GM04504 (cell line): ENCODE measurements around the gene EIF5A.

Experiments
- DNase-seq: peaks from one replicate; pipeline ENCODE4 v3.0.0-alpha.2; 2012; ENCODE audit warnings: low read depth

The EIF5A gene

GRCh38 chr17:7306911-7307685 lies at the start of gene EIF5A:
Gene EIF5A, plus strand, starts transcription at chr17:7307628. Its CDS starts 2,008 bp downstream, at chr17:7309636.
- DNase-seq: peak; percentile 100

GRCh38 chr17:7258731-7259554 lies 48.5 kb upstream of the EIF5A start:
- DNase-seq: no peak

GRCh38 chr17:7259555-7259889 lies 47.9 kb upstream of the EIF5A start:
- no peak for DNase-seq

DNA sequence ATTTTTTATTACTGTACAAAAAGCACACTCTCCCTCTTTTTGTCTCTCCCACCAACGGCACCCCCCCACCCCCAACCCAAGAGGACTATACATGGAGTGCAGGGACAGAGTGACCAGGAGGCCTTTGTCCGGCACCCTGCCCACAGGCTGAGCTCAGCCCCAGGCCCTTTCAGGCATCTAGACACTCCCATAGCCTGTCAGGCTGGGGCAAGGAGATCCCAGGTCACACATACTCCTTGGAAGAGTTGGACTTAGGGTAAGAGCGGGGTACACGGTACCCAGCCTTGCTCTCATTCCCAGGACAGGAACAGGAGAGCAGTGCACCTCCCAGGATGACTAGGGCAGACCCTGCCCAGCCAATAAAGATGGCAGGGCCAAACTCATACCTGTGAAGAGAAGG lies 47.3 kb upstream of the EIF5A start:
- DNase-seq: no peak

DNA sequence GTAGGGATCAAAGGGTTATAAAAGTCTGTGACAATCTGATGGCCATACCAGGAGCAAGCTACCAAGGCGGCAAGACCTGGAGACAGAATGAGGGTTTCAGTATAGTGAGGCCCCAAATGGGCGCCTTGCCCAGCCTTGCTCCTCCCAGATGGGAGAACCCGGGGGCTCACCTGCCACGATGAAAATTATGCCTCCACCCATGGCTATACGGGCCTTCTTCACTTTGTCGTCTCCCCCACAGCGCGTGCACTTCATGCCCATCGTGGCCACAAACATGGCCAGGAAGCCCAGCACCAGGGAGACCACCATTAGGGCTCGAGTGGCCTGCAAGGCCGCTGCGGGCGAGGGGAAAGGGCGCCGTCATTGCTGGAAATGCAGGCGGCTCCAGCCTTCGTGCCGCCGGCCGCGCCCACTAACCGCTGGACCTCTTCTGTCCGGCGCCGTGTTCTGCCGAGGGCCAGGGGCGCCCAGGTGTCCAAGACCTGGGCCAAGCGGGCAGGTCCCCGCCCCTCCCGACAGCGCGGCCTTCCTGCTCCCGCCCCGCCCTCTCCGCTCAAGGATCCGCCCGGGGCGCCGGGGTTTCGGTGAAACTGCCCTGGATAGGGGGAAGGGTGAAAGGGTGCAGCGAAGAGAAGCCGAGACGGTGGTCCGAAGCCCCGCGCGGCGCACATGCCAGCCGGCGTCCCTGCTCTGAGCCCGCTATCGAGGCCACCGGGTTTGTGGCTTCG lies 46.6 kb upstream of the EIF5A start:
- no peak for DNase-seq

DNA sequence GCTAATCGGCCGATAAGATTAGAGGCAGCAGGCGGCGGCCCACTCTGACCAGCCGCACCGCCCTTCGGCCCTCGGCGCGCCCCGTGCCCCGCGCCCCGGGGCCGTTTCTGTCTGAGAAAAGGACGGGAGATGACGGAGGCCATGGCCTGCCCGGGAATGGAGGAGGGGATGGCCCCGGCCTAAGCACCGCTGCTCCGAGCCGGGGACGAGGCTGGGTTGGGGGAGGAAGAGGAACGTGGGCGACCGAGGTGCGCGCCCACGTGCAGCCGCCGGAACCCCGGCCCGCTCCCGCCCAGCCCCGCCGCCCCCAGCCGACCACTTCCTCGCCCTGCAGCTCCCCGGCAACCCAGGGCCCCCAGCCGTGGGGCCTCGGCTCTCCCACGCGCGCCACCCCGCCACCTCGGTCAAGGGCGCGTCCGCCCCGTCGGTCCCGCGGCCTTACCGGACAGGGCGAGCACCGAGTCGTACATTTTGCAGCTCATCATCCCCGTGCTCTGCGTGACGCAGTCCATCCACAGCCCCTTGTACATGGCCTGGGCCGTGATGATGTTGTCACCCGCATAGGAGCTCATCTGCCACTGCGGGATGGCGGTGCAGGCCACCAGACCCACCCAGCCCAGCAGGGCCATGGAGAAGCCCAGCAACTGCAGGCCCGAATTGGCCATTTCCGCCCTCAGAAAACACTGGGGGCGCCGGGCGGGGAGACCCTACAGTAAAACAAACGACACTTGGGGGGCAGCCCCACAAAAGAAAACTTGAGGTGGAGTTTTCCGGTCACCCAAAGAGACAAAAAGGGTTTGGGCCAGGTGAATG lies 45.8 kb upstream of the EIF5A start:
- no peak for DNase-seq

DNA sequence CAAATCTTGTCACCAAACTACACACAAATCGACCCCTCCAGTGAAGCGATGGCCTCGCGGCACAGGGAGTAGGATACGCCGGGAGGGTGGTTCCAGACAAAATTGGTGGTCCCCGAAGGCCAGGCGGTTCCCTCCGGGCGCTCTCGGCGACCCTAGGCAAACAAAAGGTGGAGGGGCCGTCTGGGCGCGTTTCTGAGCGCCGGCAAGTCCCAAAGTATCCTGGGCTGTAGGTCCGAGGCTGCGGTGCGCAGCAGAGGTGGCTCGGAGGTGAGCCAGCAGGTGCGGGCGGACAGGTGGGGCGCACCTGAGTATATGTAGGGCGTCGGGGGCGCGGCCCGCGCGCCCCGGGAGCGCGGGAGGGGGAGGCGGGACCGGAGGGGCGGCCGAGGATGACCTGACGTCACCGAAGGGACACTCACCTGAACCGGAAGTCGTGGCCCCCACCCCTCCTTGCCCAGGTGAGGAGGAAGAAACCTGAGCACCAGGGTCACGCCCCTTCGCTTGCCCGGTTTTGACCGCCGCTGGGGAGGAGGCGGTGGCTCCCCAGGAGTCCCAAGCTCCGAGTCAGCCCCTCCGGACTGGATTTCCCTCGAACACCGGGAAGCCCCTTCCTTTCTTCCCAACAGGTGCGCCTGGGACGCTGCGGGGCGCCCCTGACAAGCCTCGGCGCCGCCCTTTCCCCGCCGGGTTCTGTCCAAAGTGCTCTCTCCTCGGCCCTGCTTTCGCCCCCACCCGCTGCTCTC lies 45.1 kb upstream of the EIF5A start, which contains the start of gene CLDN7:
TSS of gene CLDN7 (minus strand) at position 287 of the 743 bp plus-strand sequence. CDS start 435 bp downstream, outside the sequence.
- no peak for DNase-seq

DNA sequence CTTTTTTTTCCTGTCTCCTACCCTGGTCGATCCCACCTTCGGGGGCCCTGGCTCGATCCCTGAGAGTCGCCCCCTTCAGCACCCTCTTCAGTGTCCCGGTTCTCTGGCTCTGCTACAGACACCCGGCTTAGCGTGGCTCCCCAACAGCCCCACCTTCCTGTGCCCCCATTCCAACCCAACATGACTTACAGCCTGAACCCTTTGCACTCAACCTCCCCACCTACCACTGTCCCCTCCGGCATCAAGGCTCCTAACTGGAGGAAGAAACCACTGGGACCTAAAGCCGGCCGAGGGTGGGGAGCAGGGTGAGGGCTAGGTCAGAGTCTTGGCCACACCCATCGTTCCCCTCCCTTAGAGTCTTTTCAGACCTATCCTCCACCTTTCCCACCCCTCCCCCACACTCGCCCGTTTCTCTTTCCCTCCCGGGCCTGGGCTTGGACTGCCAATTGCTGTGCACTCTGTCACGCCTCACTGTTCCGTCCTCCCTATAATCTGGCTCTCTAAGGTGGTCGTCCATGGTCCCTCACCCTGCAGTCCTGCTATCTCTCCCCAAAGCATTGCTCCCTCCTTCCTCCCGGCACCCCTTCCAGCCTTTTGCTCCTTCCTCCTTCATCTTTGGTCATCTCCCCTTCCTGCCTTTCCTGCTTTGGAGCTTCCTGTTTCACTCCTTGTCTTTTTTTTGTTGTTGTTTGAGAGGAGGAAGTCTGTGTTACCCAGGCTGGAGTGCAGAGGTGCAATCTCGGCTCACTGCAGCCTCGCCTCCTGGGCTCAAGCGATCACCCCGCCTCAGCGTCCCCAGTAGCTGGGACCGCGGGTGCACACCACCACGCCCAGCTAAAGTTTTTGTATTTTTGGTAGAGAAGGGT lies 44.3 kb upstream of the EIF5A start:
- DNase-seq: no peak

GRCh38 chr17:7263801-7264078 lies 43.7 kb upstream of the EIF5A start:
- no peak for DNase-seq

DNA sequence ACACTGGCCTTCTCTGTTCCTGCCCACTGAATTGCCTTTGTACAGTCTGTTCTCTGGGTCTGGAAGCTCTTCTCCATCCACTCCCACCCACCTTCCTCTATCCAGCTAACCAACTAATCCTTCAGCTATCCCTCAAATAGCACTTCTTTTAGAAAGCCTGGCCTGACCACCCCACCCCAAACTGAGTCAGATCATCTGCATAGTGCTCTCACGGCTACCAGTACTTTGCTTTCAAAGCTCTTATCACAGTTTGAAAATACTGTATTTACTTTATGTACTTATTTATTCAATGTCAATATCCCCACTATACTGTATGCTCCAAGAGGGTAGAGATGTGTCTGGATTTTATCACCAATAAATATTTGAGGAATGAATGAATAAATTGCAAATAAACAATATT lies 40.6 kb upstream of the EIF5A start:
- no peak for DNase-seq

DNA sequence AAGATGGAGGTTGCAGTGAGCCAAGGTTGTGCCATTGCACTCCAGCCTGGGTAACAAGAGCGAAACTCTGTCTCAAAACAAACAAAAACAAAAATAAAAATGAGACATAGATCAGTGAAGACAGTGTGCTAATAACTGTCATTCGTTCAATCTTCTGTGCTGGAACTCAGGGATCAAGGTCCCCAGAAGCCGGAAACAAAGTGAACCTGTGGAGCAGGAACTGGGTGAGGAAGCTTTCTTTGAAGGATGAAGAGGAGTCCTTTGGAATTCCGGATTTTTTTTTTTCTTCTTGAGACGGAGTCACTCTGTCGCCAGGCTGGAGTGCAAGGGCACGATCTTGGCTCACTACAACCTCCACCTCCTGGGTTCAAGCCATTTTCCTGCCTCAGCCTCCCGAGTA lies 28.0 kb upstream of the EIF5A start:
- no peak for DNase-seq

- peak; percentile 55 for DNase-seq
Observed at GRCh38 chr17:7280519-7281073, 26.8 kb upstream of the EIF5A start.

GRCh38 chr17:7281074-7281952 lies 26.1 kb upstream of the EIF5A start, which contains the start of gene SLC2A4:
Gene SLC2A4, plus strand, starts transcription at chr17:7281718. Its CDS starts 217 bp downstream, at chr17:7281935.
- peak; percentile 78 for DNase-seq

DNA sequence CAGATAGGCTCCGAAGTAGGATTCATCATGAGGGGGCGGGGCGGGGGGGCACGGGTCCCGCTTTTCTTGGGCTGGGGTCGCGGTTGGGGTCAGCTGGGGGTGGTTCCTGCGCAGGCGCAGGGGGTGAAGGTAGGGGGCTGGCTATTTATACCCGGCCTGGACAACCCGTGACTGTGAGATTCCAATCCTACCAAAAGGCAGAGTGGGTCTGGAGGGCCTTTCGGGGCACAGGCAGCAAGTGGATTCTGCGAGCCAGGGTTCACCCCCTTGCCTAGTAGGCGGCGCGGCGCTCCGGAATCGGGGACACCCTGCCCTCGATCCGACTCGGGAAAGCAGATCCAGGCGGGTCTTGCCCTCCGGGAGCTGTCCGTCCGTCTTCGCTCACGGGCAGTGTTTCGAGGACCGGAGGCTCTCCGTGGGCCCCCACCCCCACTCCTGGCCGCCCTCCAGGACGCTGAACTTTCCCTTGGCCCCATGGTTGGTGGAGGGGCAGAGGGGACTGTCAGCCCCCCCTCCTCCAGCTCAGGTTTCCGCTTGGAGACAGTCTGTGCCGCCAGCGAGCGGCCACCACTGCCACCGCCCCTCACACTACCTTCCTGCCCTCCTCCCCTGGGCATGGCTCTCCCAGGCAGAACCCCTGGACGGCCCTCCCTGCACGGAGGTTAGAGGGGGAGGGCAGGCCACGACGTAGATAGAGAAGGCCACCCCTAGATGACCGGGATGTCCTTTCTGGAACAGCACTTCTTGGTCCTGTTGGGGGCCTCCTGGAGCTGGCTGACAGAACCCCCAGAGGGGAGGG lies 25.3 kb upstream of the EIF5A start:
- no peak for DNase-seq

- no peak for DNase-seq
Observed at GRCh38 chr17:7282752-7283321, 24.6 kb upstream of the EIF5A start.

- no peak for DNase-seq
Observed at GRCh38 chr17:7283471-7284216, 23.8 kb upstream of the EIF5A start.

GRCh38 chr17:7284911-7285310 lies 22.5 kb upstream of the EIF5A start:
- no peak for DNase-seq
